SK-N-SH (cell line): Measurements from ENCODE around the gene ARHGAP26. TPM values are rescaled to one million over a fixed set of nuclear protein-coding genes. Genes with fewer than 3 reads are reported as not detected.

Experiments used
- CTCF ChIA-PET: fragments of 300-600, 350-600 bp; formaldehyde crosslinking; extraction: SDS; loops from one replicate; lab custom pipeline; 2021; lab: Yijun Ruan, JAX
- POLR2A ChIA-PET: fragments of 350-600 bp; sonication (Branson Sonifier 250); formaldehyde crosslinking; extraction: SDS; loops from one replicate; lab custom pipeline; 2020; ENCODE audit warnings: antibody characterized with exemption, inconsistent platforms; lab: Yijun Ruan, JAX
- DNase-seq: peaks from one replicate; pipeline ENCODE4 v3.0.0; 2012
- H2AFZ ChIP-seq: fragments of 200-600 bp; sonication (generic); 2 replicates; pipeline ENCODE4 v1.8.1; 2016; ENCODE audit warnings: antibody characterized with exemption, mild to moderate bottlenecking, low read depth
- H3F3A ChIP-seq: fragments of 200-600 bp; sonication (generic); replicated peaks from 2 replicates; pipeline ENCODE3; 2016; ENCODE audit warnings: antibody characterized with exemption, mild to moderate bottlenecking; ENCODE audit not compliant: insufficient read depth
- H3K27ac ChIP-seq, 2 experiments: fragments of 200-500 bp in 1 of 2; fragments of 200-600 bp in 1 of 2; sonication (Bioruptor generic) in 1 of 2; sonication (generic), shearing (Covaris generic) in 1 of 2; 2 replicates each; pipeline versions ENCODE4 v1.5.1 to v1.6.1; 2014 to 2016; ENCODE audit warnings: low read depth in 2 of 2, inconsistent platforms in 1 of 2, low read length in 1 of 2, mild to moderate bottlenecking in 1 of 2, mixed read lengths in 1 of 2
- H3K27me3 ChIP-seq: fragments of 200-600 bp; sonication (generic), shearing (Covaris generic); 2 replicates; pipeline ENCODE4 v1.6.1; 2016; ENCODE audit warnings: mixed run types; ENCODE audit not compliant: insufficient read depth
- H3K36me3 ChIP-seq, 2 experiments: fragments of 200-500 bp in 1 of 2; fragments of 200-600 bp in 1 of 2; sonication (Bioruptor generic) in 1 of 2; sonication (generic) in 1 of 2; replicated peaks in 1 of 2; 2 replicates each; pipeline versions ENCODE3 to v1.5.1; 2014 to 2016; ENCODE audit warnings: low read length in 1 of 2, mild to moderate bottlenecking in 1 of 2; ENCODE audit not compliant: insufficient read depth in 2 of 2, control insufficient read depth in 1 of 2
- H3K4me1 ChIP-seq, 2 experiments: fragments of 200-500 bp in 1 of 2; fragments of 200-600 bp in 1 of 2; sonication (Bioruptor generic) in 1 of 2; sonication (generic), shearing (Covaris generic) in 1 of 2; 2 replicates each; pipeline versions ENCODE4 v1.5.1 to v1.6.1; 2014 to 2016; ENCODE audit warnings: low read depth in 1 of 2, low read length in 1 of 2, mixed run types in 1 of 2; ENCODE audit not compliant: insufficient read depth in 2 of 2, control insufficient read depth in 1 of 2
- H3K4me2 ChIP-seq: fragments of 200-600 bp; sonication (generic), shearing (Covaris generic); 2 replicates; pipeline ENCODE4 v1.6.1; 2017; ENCODE audit warnings: mixed run types
- H3K4me3 ChIP-seq, 2 experiments: fragments of 200-500 bp in 1 of 2; fragments of 200-600 bp in 1 of 2; sonication (Bioruptor generic) in 1 of 2; sonication (generic), shearing (Covaris generic) in 1 of 2; 2 replicates each; pipeline versions ENCODE4 v1.5.1 to v1.8.1; 2014 to 2016; ENCODE audit warnings: low read depth in 2 of 2, inconsistent platforms in 1 of 2, low read length in 1 of 2, mild to moderate bottlenecking in 1 of 2, mixed read lengths in 1 of 2, moderate library complexity in 1 of 2
- H3K79me2 ChIP-seq: fragments of 200-600 bp; sonication (generic); 2 replicates; pipeline ENCODE4 v1.8.1; 2017; ENCODE audit warnings: mild to moderate bottlenecking; ENCODE audit not compliant: insufficient read depth
- H3K9ac ChIP-seq: fragments of 200-600 bp; sonication (generic); 2 replicates; pipeline ENCODE4 v1.6.1; 2017; ENCODE audit warnings: mixed run types
- H3K9me2 ChIP-seq: fragments of 200-600 bp; sonication (generic); 2 replicates; pipeline ENCODE4 v1.6.1; 2017; ENCODE audit warnings: mixed run types
- H3K9me3 ChIP-seq: fragments of 200-600 bp; sonication (generic); 2 replicates; pipeline ENCODE4 v1.6.1; 2017; ENCODE audit warnings: mixed run types, mild to moderate bottlenecking, moderate library complexity
- H4K20me1 ChIP-seq: fragments of 200-600 bp; sonication (generic); 2 replicates; pipeline ENCODE4 v1.6.1; 2017; ENCODE audit warnings: mild to moderate bottlenecking, mixed run types; ENCODE audit not compliant: insufficient read depth
- EP300 ChIP-seq, 2 experiments: IDR thresholded peaks; 2 replicates each; pipeline versions ENCODE4 v1.4.0 to v1.6.1; 2012; ENCODE audit warnings: borderline replicate concordance in 1 of 2, low read depth in 1 of 2, low read length in 1 of 2
- FOXJ3 ChIP-seq: sonication (generic); formaldehyde crosslinking; IDR thresholded peaks from 2 replicates; pipeline ENCODE4 v1.5.1; 2020; ENCODE audit warnings: mild to moderate bottlenecking, missing genetic modification reagents
- JUND ChIP-seq: IDR thresholded peaks from 2 replicates; pipeline ENCODE4 v1.4.0; 2012
- MEF2A ChIP-seq: IDR thresholded peaks from 2 replicates; pipeline ENCODE4 v1.4.0; 2012; ENCODE audit warnings: low read depth, borderline replicate concordance
- MXI1 ChIP-seq: IDR thresholded peaks from 2 replicates; pipeline ENCODE4 v1.6.1; 2012; ENCODE audit warnings: mild to moderate bottlenecking, low read depth, low read length, improper control_type of control experiment
- PBX3 ChIP-seq: IDR thresholded peaks from 2 replicates; pipeline ENCODE4; 2012
- RAD21 ChIP-seq: IDR thresholded peaks from 2 replicates; pipeline ENCODE4 v1.6.1; 2012; ENCODE audit warnings: mild to moderate bottlenecking, low read length
- RFX5 ChIP-seq: IDR thresholded peaks from 2 replicates; pipeline ENCODE4 v1.6.1; 2012; ENCODE audit warnings: mild to moderate bottlenecking, improper control_type of control experiment, low read length
- TAF1 ChIP-seq: IDR thresholded peaks from 2 replicates; pipeline ENCODE4 v1.6.1; 2012; ENCODE audit warnings: low read depth, mild to moderate bottlenecking, low read length, moderate library complexity, borderline replicate concordance
- TCF12 ChIP-seq: IDR thresholded peaks from 2 replicates; pipeline ENCODE4 v1.4.0; 2012
- WGBS: methylation state at CpG from one replicate; pipeline ENCODE4 v1.1.6; 2017; ENCODE audit warnings: low lambda C conversion rate; 5-methylcytosine and 5-hydroxymethylcytosine counted together
- polyA plus RNA-seq, 3 experiments: library from polyadenylated mRNA; depleted of rRNA; stranded (reverse); fragments of >200 nt; gene quantifications; 2 replicates each; pipeline ENCODE4 v1.2.3, GENCODE V29; 2012
- TF ChIP-seq, protein P1 (sequence below): IDR thresholded peaks from 2 replicates; pipeline ENCODE4 v1.6.1; 2012; ENCODE audit warnings: mild to moderate bottlenecking, low read depth, low read length, moderate library complexity

The ARHGAP26 gene
- polyA plus RNA-seq, 1 of the 3 experiments (the other 2 are of a cell fraction), result 6.1 TPM

DNA sequence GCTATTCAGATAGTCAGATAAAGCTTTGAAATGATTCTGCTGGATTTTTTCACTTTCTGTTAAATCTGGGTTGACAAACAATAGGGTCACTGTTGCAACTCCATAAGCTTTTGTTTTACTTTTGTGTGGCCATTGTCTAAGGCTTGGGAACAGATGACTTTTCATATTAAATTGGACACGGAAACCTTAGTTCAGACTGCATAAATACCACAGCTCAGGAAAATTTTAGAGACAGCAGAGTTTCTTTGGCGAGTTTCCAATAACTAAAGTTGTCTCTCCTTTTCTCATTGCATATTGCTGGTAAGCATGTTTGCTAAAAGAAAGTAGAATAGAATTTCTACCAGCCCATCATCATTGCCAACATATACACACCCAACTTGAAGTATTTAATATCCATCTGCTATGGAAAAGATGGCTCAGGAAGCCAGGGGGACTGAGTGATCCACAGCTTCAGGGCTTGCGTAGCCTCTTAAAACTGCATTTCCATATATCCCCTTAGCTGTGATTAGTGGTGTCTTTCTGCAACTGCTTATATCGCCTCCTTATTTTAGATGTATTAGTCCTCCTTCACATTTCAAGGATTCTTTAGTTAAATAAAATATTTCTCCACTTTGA is 168.2 kb downstream of the ARHGAP26 start:
- H3K9me3 ChIP-seq, result no peaks in the 10 kb centered on the region
- peaks cover 0 to 8% of the 10 kb centered on the region in 2 experiments for H3K36me3 ChIP-seq
- H3K27ac ChIP-seq, result peak overlapping the region in 1 of 2 experiments; percentile 47; a peak in 1 of 4 replicates
- TF ChIP-seq TAF1 (no peak), PBX3 (peak; percentile 14; the same call in 1 of the 2 replicates), FOXJ3 (no peak), EP300 (IDR thresholded peaks at IDR 0.05; ENCODE audit: borderline replicate concordance in 1 of 2, low read depth in 1 of 2, low read length in 1 of 2) (no peak), TCF12 (0 out of 2 replicates have a peak, but pooled peaks have one; percentile 23), JUND (0 out of 2 replicates have a peak, but pooled peaks have one; percentile 5)
- TF ChIP-seq, protein P1, sequence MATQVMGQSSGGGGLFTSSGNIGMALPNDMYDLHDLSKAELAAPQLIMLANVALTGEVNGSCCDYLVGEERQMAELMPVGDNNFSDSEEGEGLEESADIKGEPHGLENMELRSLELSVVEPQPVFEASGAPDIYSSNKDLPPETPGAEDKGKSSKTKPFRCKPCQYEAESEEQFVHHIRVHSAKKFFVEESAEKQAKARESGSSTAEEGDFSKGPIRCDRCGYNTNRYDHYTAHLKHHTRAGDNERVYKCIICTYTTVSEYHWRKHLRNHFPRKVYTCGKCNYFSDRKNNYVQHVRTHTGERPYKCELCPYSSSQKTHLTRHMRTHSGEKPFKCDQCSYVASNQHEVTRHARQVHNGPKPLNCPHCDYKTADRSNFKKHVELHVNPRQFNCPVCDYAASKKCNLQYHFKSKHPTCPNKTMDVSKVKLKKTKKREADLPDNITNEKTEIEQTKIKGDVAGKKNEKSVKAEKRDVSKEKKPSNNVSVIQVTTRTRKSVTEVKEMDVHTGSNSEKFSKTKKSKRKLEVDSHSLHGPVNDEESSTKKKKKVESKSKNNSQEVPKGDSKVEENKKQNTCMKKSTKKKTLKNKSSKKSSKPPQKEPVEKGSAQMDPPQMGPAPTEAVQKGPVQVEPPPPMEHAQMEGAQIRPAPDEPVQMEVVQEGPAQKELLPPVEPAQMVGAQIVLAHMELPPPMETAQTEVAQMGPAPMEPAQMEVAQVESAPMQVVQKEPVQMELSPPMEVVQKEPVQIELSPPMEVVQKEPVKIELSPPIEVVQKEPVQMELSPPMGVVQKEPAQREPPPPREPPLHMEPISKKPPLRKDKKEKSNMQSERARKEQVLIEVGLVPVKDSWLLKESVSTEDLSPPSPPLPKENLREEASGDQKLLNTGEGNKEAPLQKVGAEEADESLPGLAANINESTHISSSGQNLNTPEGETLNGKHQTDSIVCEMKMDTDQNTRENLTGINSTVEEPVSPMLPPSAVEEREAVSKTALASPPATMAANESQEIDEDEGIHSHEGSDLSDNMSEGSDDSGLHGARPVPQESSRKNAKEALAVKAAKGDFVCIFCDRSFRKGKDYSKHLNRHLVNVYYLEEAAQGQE, result no peak
- H3F3A ChIP-seq, result peaks cover 3% of the 10 kb centered on the region
- no peaks in the 10 kb centered on the region for H3K79me2 ChIP-seq
- H3K9ac ChIP-seq, result no peak overlapping the region
- H3K4me3 ChIP-seq, result no peak overlapping the region
- no peaks in the 10 kb centered on the region for H4K20me1 ChIP-seq
- H3K4me1 ChIP-seq, result peaks cover 6 to 28% of the 10 kb centered on the region in 2 experiments
- peak overlapping the region; percentile 13; the same call in 1 of the 2 replicates for H3K4me2 ChIP-seq
- no peak for DNase-seq
- ChIA-PET POLR2A (no interaction called here), CTCF (interaction anchor here (1.2 to 2.2 kb wide), 4 partner anchors 12 to 465 kb away, joined by 4 to 11 read pairs (median 5); partner anchors contain the start of gene NR3C1)
- no peaks in the 10 kb centered on the region for H3K9me2 ChIP-seq
- H3K27me3 ChIP-seq, result no peaks in the 10 kb centered on the region
- no peak overlapping the region for H2AFZ ChIP-seq
- 88% methylated on average over 4 of the region's 4 CpGs for WGBS

GRCh38 chr5:142939006-142939405 is 168.8 kb downstream of the ARHGAP26 start:
- no peak for DNase-seq
- H3K9ac ChIP-seq, result no peak overlapping the region
- no peak overlapping the region for H3K4me2 ChIP-seq
- no peaks in the 10 kb centered on the region for H3K9me2 ChIP-seq
- H3K27me3 ChIP-seq, result no peaks in the 10 kb centered on the region
- H3K36me3 ChIP-seq, result peaks cover 0 to 2% of the 10 kb centered on the region in 2 experiments
- 88% methylated on average over 3 of the region's 3 CpGs for WGBS
- ChIA-PET POLR2A (no interaction called here), CTCF (interaction anchor here (1.2 to 2.2 kb wide), 3 partner anchors 12 to 16 kb away, joined by 4 to 11 read pairs (median 5); no protein-coding TSS in a partner anchor)
- peaks cover 3% of the 10 kb centered on the region for H3F3A ChIP-seq
- peak overlapping the region in 1 of 2 experiments; percentile 47; a peak in 1 of 4 replicates for H3K27ac ChIP-seq
- no peak overlapping the region for H3K4me3 ChIP-seq
- no peak overlapping the region for H2AFZ ChIP-seq
- no peaks in the 10 kb centered on the region for H4K20me1 ChIP-seq
- TF ChIP-seq RFX5 (no peak), MXI1 (no peak), MEF2A (no peak), RAD21 (no peak)
- no peaks in the 10 kb centered on the region for H3K9me3 ChIP-seq
- H3K79me2 ChIP-seq, result no peaks in the 10 kb centered on the region
- H3K4me1 ChIP-seq, result peaks cover 2 to 28% of the 10 kb centered on the region in 2 experiments; a peak in 3 of 4 replicates
